ENCODE results near the gene LY6G6D.

Gene LY6G6D

GRCh38 chr6:31734821-31735406, 19.8 kb downstream of the LY6G6D start:
- DNase-seq, result peak in 1 of 56 donors; percentile 16

- DNase-seq, result peak in 13 of 56 donors; percentile 8 to 43 (median 20)
These were observed 21.0 kb downstream of the LY6G6D start, which contains the start of gene CLIC1 for GRCh38 chr6:31736021-31736767. TSS of gene CLIC1 (minus strand) at chr6:31736530. CDS start at chr6:31736300, 230 bp downstream.

- DNase-seq, result no peak
These were observed 21.7 kb downstream of the LY6G6D start for GRCh38 chr6:31736768-31737314.

GRCh38 chr6:31737315-31737990, 22.3 kb downstream of the LY6G6D start:
- no peak for DNase-seq

- DNase-seq, result peak in 4 of 56 donors; percentile 4 to 33 (median 10)
These were observed 23.1 kb downstream of the LY6G6D start for GRCh38 chr6:31737991-31738979.

GRCh38 chr6:31739639-31740396, 24.7 kb downstream of the LY6G6D start, which contains the start of gene MSH5:
TSS of gene MSH5 (plus strand) at chr6:31740005. CDS start at chr6:31740467, 462 bp downstream.
- peak; percentile 53 to 99 (median 94) for DNase-seq

GRCh38 chr6:31740397-31741223, 25.5 kb downstream of the LY6G6D start:
- no peak for DNase-seq

- no peak for DNase-seq
These were observed 26.7 kb downstream of the LY6G6D start for GRCh38 chr6:31741815-31742214.

GRCh38 chr6:31742894-31743293, 27.7 kb downstream of the LY6G6D start:
- no peak for DNase-seq

GRCh38 chr6:31744422-31744821, 29.3 kb downstream of the LY6G6D start:
- no peak for DNase-seq

- DNase-seq, result no peak
These were observed 34.3 kb downstream of the LY6G6D start for GRCh38 chr6:31749301-31750036.

- no peak for DNase-seq
These were observed 35.4 kb downstream of the LY6G6D start for GRCh38 chr6:31750411-31751022.

- DNase-seq, result no peak
These were observed 37.7 kb downstream of the LY6G6D start for GRCh38 chr6:31752739-31753319.

GRCh38 chr6:31758281-31758680, 43.1 kb downstream of the LY6G6D start:
- no peak for DNase-seq

- no peak for DNase-seq
These were observed 45.6 kb downstream of the LY6G6D start for GRCh38 chr6:31760790-31761189.

- DNase-seq, result no peak
These were observed 46.2 kb downstream of the LY6G6D start for GRCh38 chr6:31761343-31761742.

GRCh38 chr6:31762356-31762755, 47.2 kb downstream of the LY6G6D start, which contains the start of gene SAPCD1:
TSS of gene SAPCD1 (plus strand) at chr6:31762656. CDS start at chr6:31763055, 399 bp downstream.
- DNase-seq, result no peak

Data from amygdala (tissue), 56 donors.